AG09319 (cell line): ENCODE results near the gene ZC3H10.
"Not testable (repeated sequence)": the region's sequence is repeated elsewhere in the genome, so short reads cannot be mapped to it uniquely, and the experiment has no call there.

ENCODE experiments used
- DNase-seq: peaks from one replicate; pipeline ENCODE4 v3.0.0-alpha.2; 2010; ENCODE audit warnings: low read depth; ENCODE audit errors: extremely low read depth
- CTCF ChIP-seq: IDR thresholded peaks from 2 replicates; pipeline ENCODE4 v1.5.1; 2011; ENCODE audit warnings: low read depth, mild to moderate bottlenecking, inconsistent platforms, low read length, moderate library complexity

Gene ZC3H10, protein sequence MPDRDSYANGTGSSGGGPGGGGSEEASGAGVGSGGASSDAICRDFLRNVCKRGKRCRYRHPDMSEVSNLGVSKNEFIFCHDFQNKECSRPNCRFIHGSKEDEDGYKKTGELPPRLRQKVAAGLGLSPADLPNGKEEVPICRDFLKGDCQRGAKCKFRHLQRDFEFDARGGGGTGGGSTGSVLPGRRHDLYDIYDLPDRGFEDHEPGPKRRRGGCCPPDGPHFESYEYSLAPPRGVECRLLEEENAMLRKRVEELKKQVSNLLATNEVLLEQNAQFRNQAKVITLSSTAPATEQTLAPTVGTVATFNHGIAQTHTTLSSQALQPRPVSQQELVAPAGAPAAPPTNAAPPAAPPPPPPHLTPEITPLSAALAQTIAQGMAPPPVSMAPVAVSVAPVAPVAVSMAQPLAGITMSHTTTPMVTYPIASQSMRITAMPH

DNA sequence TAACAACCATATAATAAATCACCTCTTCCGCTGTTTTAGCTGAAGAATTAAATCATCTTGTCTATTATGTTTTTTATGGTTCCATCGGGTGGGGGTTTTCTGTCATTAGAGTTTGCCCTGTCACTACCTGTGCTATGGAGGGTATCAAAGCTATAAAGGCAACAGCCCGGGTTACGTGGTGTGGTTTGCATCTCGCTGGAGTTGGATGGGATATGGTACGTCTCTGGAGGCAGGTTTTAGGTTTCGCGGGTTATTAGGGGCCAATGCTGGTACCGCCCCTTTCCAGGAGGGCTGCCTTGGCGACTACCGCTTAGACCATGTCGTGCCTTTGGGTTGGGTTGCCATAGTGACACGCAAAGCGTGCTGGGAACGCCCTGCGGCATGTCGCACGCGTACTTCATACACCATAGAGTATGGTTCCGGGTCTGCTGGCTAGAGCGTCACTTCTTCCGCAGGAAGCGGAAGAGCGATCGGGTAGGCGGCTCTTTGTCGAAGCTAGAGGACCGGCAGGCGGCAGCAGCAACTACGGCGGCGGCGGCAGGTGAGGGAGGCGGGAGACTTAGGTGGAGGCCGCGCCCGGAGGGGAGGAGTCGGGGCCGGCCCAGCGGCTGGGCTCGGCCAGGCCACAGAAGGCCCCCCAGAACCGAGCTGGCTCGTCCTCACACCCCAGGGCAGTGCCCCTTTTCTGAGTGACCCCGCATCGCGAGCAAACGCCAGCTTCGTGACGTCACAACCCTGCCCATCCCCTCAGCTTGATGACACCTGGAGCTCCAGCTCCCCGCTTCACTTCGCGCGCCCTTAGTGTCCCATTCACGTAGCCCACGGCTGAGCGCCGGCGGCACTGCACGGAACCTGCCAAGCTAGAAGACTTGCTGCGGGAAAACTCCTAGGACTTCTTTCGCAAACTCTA is at the start of gene ZC3H10:
Gene ZC3H10, plus strand, starts transcription at position 489 of the 910 bp plus-strand sequence. CDS start 2,297 bp downstream, outside the sequence.
- peak; percentile 55 for TF ChIP-seq CTCF
- peak; percentile 99 for DNase-seq

DNA sequence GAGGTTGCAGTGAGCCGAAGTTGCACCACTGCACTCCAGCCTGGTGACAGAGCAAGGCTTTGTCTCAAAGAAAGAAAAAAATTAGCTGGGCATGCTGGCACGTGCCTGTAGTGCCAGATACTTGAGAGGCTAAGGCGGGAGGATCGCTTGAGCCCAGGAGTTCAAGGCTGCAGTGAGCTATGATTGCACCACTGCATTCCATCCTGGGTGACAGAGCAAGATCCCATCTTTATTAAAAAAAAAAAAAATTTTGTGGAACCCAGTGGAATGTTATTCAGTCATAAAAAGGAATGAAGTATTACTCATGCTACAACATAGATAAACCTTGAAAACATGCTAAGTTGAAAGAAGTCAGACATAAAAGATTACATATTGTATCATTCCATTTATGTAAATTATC is 46.4 kb upstream of the ZC3H10 start:
- no peak for TF ChIP-seq CTCF
- DNase-seq = no peak

- DNase-seq = no peak
- no peak for TF ChIP-seq CTCF
Measured at GRCh38 chr12:56074396-56074795, 43.7 kb upstream of the ZC3H10 start.

GRCh38 chr12:56077966-56078365 is 40.1 kb upstream of the ZC3H10 start:
- not testable (repeated sequence) for DNase-seq

DNA sequence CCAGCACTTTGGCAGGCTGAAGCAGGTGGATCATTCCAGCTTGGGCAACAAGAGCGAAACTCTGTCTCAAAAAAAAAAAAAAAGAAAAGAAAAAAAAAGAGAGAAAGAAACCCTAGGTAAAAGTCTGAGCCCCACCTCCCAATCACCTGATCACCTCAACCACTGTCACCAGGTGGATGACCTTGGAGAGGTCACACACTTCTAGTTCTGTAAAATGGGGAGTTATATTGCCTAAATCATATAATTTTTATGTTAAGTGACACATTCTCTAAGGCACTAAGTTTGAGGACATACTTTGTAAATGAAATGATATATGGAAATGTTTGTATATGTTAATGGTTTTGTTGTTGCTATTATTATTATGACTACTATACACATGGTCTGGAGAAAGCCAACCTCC is 39.6 kb upstream of the ZC3H10 start:
- TF ChIP-seq CTCF = no peak
- DNase-seq = no peak

DNA sequence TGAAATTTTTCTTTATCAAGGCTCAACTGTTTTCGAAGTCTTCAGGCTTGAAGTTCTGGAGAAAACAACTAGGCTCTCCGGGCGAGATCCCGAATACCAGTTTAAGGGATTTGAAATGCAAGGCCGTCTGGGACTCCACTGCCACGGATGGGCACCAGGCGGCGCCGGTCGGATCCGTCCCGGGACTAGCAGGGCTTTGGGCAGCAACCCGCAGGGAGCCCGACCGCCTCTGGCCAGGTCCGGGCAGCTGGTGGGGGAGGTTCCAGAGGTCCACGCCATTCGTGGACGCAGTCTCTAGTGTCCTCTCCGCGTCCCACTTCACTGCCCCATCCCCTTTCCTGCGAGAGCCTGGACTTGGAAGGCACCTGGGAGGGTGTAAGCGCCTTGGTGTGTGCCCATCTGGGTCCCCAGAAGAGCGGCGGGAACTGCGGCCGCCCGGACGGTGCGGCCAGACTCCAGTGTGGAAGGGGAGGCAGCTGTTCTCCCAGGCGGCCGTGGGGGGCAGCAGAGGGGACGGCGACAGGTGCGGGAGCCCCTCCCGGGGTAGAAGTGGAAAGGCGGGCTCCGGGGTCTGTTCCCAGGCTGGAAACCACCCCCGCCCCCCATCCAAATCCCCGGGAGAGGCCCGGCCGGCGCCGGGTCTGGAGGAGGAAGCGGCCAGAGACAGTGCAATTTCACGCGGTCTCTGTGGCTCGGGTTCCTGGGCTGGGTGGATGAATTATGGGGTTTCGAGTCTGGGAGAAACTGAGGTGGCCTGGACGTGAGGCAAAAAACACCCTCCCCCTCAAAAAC is 38.9 kb upstream of the ZC3H10 start:
- TF ChIP-seq CTCF = peak; percentile 81

DNA sequence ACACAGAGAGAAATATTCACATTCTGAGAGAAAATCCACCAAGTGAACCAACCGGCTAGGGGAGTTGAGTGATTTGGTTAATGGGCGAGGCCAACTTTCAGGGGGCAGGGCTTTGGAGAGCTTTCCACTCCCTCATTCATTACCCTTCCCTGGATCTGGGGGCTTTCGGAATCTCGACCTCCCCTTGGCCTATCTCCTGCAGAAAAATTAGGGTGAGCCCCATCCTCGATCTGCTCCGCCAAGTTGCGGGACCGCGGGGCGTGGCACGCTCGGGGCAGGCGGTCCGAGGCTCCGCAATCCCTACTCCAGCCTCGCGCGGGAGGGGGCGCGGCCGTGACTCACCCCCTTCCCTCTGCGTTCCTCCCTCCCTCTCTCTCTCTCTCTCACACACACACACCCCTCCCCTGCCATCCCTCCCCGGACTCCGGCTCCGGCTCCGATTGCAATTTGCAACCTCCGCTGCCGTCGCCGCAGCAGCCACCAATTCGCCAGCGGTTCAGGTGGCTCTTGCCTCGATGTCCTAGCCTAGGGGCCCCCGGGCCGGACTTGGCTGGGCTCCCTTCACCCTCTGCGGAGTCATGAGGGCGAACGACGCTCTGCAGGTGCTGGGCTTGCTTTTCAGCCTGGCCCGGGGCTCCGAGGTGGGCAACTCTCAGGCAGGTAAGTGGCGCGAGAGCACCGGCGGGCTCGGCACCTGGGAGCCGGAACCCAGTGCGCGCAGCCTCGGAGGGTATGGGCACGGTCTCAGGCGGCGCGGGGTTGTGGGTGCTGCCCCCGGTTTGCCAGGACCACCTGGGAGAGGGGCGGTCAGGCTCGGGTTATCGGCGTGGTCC is 38.1 kb upstream of the ZC3H10 start, which contains the start of gene ERBB3:
Gene ERBB3, plus strand, starts transcription at position 443 of the 833 bp plus-strand sequence. Its CDS starts 136 bp downstream, at position 579.
- DNase-seq = peak; percentile 40
- no peak for TF ChIP-seq CTCF

More for the DNA sequence above, 38.9 kb upstream of the ZC3H10 start:
- peak; percentile 46 for DNase-seq
